ENCODE data around the gene PTDSS2.

DNA sequence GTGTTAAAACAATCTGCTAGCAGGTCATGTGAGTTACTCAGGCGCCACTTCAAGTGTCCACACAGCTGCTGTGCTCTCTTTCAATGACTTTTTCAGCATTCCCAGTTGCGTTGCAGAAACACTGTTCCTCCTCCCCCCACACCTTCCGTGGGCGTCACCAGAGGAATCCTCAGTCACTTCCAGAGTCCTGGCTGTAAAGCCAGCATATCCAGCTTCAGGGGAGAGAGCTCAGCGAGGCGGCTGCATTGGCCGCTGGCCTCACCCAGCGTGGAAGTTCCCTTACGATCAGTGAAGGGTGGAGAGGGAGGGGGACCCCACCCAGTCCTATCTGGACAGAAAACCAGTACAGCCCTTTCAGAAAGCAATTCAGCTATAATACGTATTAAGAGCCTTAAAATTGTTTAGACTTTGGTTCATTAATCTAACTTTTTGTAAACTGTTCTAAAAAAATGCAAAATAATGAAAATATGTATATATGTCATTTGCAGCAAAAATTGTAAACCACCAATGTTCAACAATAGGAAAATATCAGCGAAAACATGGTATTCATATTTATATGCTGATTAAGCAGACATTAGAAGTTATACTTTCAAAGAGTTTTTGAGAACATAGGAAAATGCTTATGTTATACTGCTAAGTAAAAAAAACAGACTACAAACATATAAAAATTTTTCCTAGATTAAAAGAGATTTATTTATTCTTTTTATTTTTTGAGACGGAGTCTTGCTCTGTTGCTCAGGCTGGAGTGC lies 5.5 kb upstream of the PTDSS2 start:
- TF ChIP-seq CTCF (IDR thresholded peaks at IDR 0.05) (no peak), POLR2A (IDR thresholded peaks at IDR 0.05) (peak; percentile 87 to 93)

Data from Peyer's patch (tissue), 4 donors.